SIG-M5 treated with dmso at 0.1 percent for 504 hours (cell line): Measurements from ENCODE around the gene MRPS34.
A peak's percentile ranks its signal among the peaks of the same experiment; 100 is the strongest.

ENCODE experiments used
- DNase-seq: peaks from one replicate; lab custom pipeline; 2025; ENCODE audit not compliant: unreplicated experiment; lab: John Stamatoyannopoulos, UW

MRPS34 gene

DNA sequence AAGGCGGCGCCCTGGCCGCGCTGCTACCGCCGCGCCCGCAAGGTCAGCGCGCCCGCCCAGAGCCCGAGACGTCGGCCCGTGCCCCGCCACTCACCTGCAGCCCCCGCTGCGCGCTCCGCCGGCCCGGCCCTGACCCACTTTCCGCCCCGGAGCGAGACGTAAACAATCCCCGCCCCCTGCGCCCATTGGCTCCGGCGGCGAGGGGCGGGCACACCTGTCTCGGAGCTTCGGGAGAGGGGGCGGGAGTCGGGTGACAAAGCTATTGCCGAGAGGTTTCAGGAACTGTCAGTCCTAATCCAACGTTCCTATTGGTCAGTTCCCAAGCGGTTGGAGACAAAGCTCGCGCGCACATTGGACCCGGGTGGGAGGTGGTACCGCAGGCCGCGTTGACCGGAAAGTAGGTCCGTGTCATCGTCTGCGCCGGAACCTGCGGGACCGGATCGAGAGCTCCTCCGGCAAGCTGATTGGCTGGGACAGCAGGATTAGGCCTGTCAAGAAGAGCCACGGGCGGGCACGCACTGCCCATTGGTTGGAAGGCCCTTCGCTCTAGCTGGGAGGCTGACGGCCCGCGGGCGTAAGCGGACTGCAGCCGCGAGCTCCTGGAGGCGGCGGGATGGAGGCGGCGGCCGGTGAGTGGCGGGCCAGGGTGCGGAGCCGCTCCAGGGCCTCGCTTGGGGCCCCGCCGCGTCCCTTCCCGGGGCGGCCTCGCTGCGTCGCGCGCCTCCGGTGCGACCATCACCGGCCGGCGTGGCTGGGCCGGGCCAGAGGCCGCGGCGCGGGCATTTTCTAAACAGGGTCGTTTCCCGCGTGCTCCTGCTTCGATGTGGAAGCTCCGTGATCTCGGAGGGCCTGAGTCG, 9.7 kb upstream of the MRPS34 start, which contains the start of the genes NUBP2 and SPSB3:
NUBP2 (plus strand) TSS at position 553 of the 857 bp plus-strand sequence; CDS start at position 614, 61 bp downstream.
SPSB3 (minus strand) TSS at position 164 of the 857 bp plus-strand sequence. CDS start 1,088 bp downstream, outside the sequence.
- DNase-seq: peak; percentile 98

DNA sequence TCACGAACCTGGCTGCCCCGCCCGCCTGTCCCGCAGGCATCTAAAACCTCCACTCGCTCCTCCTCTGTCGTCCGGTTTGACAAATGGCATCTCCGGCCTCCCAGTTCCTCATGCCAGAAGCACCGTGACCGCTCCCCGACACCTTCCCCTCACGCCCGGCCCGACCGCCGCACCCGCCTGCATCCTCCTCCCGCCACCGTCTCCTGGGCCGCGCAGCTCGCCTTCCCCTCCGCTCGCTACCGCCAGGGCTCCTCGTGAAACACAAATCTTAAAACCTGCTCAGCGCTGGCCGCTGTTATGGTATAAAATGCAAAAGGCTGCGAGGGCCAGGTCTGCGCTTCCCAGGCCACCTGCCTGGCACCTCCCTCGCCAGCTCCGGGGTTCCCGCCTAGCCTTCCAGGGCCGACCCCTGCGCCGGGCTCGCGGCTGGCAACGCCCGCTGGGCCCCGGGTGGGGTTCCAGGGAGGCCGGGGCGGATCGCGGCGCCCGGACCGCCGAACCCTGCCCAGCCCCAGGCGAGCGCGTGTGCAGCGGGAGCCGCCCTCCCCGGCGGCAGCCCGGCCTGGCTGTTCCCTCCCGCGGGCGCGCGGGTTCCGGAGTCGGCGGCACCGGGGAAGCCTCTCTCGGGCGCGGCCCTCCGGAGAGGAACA, 8.9 kb upstream of the MRPS34 start:
- DNase-seq: peak; percentile 6

DNA sequence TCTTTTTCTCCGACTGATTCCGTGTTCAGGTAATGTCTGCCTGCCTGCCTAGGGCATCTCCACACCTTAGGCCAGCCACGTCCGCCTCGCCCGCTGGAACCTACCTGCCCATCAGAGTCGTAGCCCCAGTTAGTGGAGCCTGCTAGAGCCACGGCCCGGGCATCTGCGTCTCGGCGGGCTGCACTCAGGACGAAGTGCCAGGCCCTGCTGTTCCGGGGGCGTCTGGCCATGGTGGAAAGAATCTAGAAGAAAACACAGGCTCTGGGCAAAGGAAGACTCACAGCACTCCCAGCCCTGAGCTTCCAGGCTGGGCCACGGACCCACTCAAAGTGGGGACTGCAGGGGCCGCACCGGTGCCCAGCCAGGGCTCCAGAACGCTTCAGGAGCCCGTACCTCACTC, 8.3 kb upstream of the MRPS34 start:
- no peak for DNase-seq

DNA sequence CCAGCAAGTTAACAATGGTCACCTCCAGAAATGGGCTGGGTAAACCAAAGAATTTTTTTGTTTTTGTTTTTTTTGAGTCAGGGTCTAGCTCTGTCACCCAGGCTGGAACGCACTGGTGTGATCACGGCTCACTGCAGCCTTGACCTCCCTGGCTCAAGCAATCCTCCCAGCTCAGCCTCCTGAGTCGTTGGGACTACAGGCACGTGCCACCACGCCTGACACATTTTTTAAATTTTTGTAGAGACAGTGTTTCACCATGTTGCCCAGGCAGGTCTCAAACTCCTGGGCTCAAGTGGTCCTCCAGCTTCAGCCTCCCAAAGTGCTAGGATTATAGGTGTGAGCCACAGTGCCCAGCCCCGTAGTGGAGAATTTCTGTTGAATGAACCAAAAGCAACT, 7.7 kb upstream of the MRPS34 start:
- DNase-seq: no peak

DNA sequence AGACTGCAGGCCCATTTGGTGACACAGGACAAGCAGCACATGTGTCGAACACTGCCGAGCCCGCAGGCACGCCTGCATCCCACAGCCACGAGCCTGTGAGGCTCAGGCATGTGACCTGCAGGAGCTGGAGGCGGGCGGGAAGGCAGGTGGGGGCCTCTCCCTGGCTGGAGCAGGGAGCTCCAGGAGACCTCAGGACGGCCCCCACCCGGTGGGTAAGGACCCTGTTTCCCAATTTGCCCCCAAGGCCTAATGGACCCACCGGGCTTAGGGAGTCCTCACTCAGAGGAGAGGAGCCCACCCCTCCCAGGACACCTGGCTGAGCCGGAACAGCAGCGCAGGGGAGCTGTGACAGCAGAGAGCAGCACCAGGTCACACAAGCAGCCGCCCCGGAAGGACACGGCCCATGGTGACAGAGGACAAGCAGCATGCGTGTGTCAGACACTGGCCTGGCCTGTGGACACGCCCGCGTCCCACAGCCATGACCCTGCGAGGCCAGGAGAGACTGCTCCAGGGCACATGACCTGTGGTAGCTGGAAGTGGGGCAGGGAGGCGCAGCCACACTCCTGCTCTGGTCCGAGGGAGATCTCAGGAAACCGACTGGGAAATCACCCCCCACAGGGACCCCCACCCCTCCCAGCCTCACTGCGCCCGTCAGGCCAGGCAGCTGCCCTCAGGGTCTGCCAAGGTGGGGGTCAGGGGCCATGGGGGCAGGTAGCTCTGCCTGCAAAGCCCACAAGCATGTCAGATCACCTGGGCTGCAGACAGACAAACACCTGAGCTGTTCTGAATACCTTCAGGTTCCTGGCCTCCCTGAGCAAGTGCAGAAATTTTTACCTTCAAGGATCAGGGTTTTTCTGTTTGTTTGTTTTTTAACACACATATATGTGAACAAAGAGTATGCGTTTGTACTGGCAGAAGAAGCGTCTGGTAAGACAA, 7.1 kb upstream of the MRPS34 start:
- DNase-seq: no peak

DNA sequence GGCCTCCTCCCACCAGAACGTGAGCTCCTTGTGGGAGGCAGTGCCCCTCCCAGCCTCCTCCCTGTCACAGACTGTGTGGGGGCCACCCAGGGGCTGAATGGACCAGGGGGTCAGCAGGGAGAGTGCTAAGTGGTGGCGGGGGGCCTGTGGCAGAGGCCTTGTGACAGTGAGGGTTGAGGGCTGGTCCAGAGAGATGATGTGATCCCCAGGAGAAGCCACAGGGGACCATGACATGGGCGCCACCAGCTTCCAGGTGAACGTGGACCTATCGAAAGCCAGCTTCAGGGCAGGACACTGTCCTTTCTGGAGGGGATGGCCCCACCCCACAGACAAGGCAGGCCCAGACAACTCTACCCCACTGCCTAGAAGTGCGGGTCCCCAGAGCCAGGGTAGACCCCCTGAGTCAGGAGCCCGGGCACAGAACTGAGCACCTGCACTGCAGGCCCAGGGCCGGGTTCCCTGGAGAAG, 6.3 kb upstream of the MRPS34 start:
- DNase-seq: no peak

DNA sequence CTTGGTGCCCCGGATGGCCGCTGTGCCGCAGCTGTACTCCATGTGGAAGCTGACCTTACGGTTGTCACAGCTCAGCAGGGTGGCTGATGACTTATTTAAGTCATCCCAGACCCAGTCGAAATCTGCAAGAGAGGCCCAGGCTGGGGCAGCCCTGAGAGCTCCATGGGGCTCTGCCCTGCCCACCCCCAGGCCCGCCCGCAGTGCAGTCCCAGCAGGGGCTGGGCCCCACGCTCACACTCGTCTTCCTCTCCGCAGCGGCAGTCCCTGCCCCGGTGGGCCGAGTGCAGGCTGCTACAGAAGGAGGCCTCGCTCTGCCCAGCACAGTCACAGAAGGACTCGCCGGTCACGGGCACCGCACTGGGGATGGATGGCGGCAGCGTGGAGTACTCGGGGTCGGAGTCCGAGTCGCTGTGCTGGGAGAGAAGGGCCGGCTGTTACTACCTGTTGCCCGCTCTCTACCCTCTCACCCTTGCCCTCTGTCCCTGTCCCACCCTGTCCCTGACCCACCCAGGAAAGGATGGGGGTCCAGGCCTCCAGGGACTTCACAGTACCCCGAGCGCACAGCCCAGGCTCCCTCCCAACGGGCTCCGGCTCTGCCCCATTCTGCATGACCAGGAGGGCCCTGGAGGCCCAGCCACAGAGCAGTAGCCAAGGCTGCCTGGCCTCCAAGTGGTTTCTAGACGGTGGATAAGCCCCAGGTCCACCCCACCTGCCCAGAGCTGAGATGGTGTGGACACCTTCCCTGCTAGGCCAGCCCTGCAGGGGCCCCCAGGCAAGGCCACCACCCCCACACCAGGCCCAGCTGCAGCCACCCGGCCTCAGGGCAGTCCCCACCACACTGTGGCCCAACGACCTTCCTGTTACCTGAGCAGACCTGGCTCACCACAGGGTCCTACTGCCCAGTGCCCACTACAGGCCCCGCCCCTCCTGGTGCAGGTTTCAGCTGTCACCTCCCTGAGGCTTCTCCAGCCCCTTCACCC, 5.6 kb upstream of the MRPS34 start:
- no peak for DNase-seq

DNA sequence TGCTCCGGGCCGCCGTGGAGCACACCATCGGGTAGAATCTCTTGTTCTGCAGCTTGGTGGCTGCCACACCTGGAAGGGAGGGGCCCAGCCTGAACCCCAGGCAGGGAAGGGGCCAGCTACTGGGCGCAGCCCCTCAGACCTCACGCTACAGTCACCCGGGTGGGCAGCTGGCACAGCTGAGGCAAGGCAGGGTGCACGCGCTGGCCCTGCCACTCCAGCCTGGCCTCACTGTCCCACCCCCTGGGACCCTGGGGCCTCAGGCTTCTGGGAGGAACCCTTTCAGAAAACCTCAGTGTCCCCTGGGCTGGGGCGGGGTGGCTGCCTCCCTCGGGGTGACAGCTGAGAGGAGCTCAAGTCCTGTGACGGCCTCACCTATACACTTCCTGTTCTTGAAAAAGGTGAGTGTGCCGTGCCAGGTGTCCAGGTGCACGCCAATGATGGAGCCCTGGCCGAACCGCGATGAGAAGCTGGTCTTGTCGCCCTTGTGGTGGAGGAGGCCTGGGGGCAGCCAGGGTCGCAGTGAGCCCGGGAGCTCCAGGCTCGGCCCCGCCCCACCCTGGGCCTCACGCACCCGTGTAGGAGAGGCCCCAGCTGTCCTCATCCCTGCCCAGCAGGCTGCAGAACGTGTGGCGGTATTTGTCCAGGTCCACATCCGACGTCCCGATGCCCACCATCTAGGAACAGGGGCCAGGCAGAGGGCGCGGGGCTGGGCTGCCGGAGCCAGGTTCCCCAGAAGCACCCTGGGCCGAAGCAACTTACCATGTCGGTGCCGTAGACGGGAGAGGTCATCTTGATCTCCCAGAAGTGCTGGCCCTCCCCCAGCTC, 4.7 kb upstream of the MRPS34 start:
- no peak for DNase-seq

DNA sequence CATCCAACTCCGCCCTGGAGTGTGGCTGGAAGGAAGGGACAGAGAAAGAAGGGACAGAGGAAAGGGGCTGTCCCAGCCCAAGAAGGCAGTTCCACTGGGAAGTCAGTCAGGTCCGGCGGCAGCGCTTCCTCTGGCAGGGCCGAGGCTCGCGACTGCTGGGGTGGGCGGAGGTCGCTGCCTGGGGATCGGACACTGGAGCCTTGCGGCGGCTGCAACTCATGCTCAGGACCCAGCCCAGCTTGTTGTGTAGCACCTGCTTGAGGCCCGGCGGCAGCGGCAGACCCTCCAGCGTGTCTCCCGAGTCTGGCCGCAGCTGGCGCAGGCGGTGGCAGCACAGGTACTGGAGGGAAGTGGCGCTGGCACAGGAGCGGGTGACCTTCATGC, 4.0 kb upstream of the MRPS34 start:
- no peak for DNase-seq

DNA sequence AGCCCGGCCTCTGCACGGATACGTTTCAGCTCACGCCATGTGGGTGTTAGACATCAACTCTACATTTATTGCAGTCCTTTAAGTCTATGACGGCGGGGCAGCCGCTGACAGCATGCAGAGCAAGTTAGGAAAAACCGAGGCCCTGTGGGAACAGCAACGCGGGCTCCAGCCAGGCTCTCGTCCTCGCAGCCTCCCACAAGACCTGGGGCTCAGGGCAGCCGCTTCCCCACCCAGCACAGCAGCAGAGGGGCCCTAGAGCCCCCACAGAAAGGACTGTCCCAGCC, 3.7 kb upstream of the MRPS34 start:
- DNase-seq: no peak

DNA sequence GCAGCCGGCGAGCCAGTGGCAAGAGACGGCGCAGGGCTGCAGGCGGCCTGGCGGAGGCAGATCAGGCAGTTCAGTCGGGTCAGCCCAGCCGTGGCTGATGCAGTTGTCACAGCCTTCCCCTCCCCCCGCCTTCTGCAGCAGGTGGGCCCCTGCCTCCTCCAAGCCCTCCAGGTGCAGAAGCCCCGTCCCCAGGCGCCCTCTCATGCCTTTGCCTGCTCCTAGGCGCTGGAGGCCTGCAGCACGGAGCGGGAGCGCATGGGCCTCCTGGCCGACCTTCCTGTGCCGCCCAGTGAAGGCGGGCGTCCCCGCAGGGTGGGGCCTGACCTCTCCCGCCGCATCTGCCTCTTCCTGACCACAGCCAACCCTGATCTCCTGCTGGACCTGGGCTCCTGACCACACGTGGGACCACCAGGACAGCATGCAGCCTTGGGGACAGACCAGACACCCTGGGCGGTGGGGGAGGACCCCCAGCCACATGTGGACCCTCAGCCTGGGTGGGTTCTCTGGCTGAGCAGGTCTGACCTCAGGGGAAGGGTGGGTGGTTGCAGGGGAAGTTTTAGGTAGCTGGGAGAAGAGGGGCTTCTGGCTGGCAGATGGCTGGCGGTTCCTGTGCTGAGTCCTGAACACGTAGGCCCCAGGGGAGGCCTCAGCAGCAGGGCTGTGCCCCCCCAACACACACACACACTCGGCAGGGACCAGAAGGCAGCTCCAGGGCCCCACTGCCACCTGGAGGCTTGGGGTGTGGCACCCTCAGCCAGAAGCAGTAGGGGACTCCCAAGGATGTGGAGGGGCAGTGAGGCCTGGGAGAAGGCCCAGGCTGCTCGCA, 3.1 kb upstream of the MRPS34 start:
- DNase-seq: no peak

DNA sequence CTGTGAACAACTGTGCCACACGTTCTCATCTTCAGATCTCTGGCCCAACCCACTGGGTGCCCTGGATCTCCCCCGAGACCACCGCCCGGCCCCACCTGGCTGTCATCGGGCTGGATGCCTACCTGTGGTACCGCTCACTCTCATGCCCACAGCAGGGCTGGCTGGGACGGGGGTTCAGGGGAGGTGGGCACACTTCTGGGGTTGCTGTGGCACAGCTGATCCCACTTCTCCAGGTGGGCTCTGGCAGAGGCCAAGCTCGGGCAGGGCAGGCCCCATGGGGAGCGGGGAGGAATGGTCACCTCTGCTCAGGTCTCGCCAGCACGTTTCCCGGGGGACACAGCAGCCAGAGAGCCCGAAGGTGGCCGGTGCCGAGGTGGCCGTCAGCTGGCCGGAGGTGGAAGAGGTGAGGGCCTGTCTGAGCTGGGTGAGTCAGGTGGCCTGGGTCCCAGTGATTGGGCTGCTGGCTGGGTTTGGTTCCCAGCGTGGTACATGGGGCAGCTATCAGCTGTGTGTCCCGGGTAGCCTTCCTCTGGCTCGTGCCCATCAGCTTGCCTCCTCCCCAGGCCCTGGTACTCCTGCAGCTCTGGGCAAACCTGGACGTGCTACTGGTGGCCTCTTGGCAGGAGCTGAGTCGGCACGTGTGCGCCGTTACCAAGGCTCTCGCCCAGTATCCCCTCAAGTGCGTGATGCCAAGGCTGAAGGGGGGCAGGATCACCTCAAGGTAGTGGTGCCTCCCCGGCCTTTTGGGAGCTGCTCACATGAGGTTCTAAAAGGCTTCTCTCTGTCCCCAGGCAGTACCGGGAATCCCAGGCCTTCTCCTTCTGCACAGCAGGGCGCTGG, 2.3 kb upstream of the MRPS34 start:
- no peak for DNase-seq

DNA sequence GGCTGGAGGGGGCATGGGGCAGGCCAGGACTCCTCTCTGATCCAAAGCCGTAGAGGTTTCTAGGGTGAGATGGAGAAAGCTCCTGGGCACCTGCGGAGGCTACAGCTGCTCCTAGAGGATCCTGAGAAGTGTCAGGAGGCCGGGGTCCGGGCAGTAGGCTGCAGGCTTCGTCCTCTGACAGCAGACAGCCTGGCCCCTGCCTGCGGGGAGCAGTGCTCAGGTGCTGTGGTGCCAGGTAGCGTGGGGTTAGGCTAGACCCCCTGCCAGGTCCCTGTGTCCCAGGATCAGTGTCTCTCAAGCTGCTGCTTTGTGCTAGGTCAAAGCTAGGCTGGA, 1.5 kb upstream of the MRPS34 start:
- DNase-seq: no peak

DNA sequence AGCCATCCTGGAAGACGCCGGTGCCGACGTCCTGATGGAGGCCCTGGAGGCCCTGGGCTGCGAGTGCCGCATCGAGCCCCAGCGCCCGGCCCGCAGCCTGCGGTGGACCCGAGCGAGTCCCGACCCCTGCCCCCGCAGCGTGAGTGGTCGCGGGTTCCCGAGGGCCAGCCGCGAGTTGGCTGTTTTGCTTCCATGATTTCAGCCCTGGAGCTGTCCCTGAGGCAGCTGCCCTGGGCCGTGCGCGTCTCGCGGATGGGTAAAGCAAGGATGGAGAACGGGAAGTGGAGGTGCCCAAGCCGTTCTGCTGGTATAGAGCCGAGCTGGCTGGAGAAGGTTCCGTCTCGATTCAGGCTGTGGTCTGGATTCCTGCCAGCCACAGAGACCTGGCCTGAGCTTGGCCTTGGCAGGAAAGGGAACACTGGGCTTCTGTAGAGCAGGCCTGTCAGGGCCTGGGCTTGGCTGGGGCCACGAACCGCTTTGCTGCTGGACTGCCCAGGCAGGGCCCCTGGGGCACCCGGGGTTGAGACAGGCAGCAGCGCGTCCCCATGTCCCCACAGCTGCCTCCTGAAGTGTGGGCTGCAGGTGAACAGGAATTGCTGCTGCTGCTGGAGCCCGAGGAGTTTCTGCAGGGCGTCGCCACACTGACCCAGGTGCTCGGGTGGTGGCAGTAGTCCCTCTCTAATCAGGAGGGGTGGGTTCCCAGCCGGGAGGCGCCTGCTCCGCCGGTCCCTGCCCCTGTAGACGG, 941 bp upstream of the MRPS34 start:
- peak; percentile 52 for DNase-seq

DNA sequence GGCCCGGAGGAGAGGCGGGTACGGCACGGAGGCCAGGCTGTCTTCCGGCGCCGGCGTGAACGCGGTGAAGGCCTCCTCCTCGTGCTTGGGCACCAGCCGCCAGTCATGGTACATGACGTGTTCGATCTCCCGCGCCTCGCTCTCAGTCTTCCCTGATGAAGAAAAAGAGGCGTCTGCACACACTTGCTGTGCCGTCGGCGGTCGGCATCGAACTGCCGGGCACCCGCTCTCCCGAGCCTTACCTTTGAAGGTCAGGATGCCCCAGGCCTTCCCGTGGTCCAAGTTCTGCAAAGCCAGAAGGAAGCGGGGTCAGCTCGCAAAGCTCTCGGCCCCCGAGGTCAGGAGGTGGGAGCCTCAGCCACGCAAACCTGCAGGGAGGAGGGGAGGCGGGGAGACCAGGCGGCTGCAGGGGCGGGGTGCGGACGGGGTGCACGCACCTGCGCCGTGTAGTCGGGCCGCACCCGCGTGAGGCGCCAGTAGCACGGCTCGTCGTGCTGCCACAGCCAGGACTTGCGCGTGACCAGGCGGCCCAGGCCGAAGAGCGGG, 499 bp downstream of the MRPS34 start, which contains the start of gene EME2:
EME2 (plus strand) TSS at position 449 of the 546 bp plus-strand sequence. CDS start 418 bp downstream, outside the sequence.
- DNase-seq: no peak

DNA sequence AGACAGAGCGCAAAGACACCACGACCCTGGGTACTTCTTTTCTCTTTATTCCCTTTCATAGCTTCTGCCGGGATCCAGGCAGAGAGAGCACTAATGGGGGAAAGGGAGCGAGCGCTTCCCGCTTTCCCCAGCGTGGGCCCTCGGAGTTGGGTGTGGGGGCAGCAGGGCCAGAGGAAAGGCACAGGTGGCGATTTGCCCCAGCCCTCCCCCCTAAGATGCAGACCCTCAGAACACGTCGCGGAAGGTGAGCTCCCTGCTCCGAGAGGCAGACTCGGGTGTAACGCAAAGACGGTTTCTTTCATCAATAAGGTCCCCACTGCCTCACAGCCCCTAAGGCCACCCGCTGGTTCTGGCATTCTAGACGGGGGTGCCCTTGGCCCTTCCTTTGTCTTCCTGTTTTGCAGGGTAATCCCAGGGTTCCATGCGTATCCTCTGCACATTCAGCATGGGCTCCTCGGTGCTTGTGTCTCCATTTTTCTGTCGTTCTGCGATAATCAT, 1.0 kb downstream of the MRPS34 start:
- peak; percentile 27 for DNase-seq
